Measurements from ENCODE around the gene SGMS1. TPM values are rescaled to one million over a fixed set of nuclear protein-coding genes. Genes with fewer than 3 reads are reported as not detected.

Gene SGMS1
- total RNA-seq, 1 experiment from 2014 or later = 20.4 TPM

DNA sequence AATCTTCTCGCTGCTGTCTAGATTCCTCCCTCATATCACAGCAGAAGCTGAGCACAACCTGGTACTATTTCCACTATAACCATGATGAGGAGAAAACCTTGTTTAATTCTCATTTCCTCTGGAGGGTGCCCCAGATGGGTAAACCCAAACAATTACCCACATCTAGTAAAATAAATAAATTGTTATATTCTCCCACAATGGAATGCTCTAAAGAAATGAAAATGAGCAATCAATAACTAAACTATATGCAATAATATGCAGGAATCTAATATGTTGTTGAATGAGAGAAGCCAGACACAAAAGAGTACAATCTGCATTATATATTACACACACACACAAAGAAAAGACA lies 37.0 kb downstream of the SGMS1 start:
- Histone ChIP-seq H3K18ac (ENCODE audit: insufficient read length, low read depth, low read length) (no peak overlapping the region), H2BK15ac (ENCODE audit: low read depth, low read length) (no peak overlapping the region), H3K23me2 (ENCODE audit: insufficient read length, low read depth, low read length, poor library complexity, severe bottlenecking) (no peaks in the 10 kb centered on the region), H3K79me2 (ENCODE audit: insufficient read depth, low read length) (peaks cover 5% of the 10 kb centered on the region; the same call in 1 of the 2 replicates), H3K79me1 (ENCODE audit: insufficient read depth, low read depth, low read length, poor library complexity, severe bottlenecking) (no peaks in the 10 kb centered on the region), H3K56ac (ENCODE audit: insufficient read length, low read depth, low read length) (no peak overlapping the region), H3K4me2 (ENCODE audit: insufficient read depth, insufficient read length, low read length) (no peak overlapping the region), H4K5ac (ENCODE audit: insufficient read length, low read depth, low read length) (no peak overlapping the region), H4K8ac (replicated peaks; ENCODE audit: insufficient read length, low read depth, low read length) (no peak overlapping the region), H3K23ac (ENCODE audit: insufficient read length, low read depth, low read length) (no peak overlapping the region), H2AK5ac (ENCODE audit: insufficient read length, low read length) (no peak overlapping the region), H3K14ac (ENCODE audit: insufficient read depth, low read length) (no peak overlapping the region), H2BK120ac (ENCODE audit: low read depth, low read length, poor library complexity, severe bottlenecking) (no peak overlapping the region), H4K91ac (ENCODE audit: insufficient read length, low read depth, low read length) (no peak overlapping the region), H2BK5ac (ENCODE audit: insufficient read length, low read length) (no peak overlapping the region), H3K27me3 (ENCODE audit: insufficient read depth, low read length) (no peaks in the 10 kb centered on the region), H3K9me3 (ENCODE audit: control insufficient read depth, low read depth, low read length) (no peaks in the 10 kb centered on the region), H3T11ph (ENCODE audit: low read length) (no peak overlapping the region), H3K4me1 (ENCODE audit: insufficient read depth, low read length) (no peaks in the 10 kb centered on the region), H2BK12ac (ENCODE audit: insufficient read length, low read depth, low read length) (no peak overlapping the region), H4K20me1 (ENCODE audit: control insufficient read depth, insufficient read depth, insufficient read length) (no peaks in the 10 kb centered on the region), H3K27ac (ENCODE audit: insufficient read length, low read depth, low read length) (no peak overlapping the region), H2AFZ (ENCODE audit: low read length) (no peak overlapping the region), H2BK20ac (ENCODE audit: low read depth, low read length, poor library complexity, severe bottlenecking) (no peak overlapping the region), H3K9ac (ENCODE audit: extremely low read depth, insufficient read length, low read length) (no peak overlapping the region), H3K4ac (ENCODE audit: low read depth, low read length) (no peak overlapping the region)
- H3K27ac Mint-ChIP-seq = no peak overlapping the region
- DNase-seq = no peak
- no peak overlapping the region for H3K4me3 Mint-ChIP-seq
- H3K36me3 Mint-ChIP-seq (ENCODE audit: insufficient read depth in 1 of 3, low read depth in 3 of 3) = peaks cover 24 to 51% (median 27%) of the 10 kb centered on the region in 3 experiments
- peaks cover 10 to 13% of the 10 kb centered on the region in 2 experiments for H3K4me1 Mint-ChIP-seq
- H3K9me3 Mint-ChIP-seq = no peaks in the 10 kb centered on the region; a peak in 2 of 5 replicates
- no peaks in the 10 kb centered on the region for H3K27me3 Mint-ChIP-seq (ENCODE audit: low read depth)
- WGBS (ENCODE audit: extremely low coverage, insufficient read length, low lambda C conversion rate) = no CpG with 5 or more reads among the region's 1 CpG
- TF ChIP-seq, protein P1, sequence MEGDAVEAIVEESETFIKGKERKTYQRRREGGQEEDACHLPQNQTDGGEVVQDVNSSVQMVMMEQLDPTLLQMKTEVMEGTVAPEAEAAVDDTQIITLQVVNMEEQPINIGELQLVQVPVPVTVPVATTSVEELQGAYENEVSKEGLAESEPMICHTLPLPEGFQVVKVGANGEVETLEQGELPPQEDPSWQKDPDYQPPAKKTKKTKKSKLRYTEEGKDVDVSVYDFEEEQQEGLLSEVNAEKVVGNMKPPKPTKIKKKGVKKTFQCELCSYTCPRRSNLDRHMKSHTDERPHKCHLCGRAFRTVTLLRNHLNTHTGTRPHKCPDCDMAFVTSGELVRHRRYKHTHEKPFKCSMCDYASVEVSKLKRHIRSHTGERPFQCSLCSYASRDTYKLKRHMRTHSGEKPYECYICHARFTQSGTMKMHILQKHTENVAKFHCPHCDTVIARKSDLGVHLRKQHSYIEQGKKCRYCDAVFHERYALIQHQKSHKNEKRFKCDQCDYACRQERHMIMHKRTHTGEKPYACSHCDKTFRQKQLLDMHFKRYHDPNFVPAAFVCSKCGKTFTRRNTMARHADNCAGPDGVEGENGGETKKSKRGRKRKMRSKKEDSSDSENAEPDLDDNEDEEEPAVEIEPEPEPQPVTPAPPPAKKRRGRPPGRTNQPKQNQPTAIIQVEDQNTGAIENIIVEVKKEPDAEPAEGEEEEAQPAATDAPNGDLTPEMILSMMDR (conservative IDR thresholded peaks at IDR 0.05) = no peak
